Measurements from ENCODE around the gene RELN.

RELN gene

GRCh38 chr7:103690242-103690974 lies 299.1 kb downstream of the RELN start:
- no peak for TF ChIP-seq CTCF (IDR thresholded peaks at IDR 0.05; ENCODE audit: low read depth, low read length)
- H3K4me3 ChIP-seq (ENCODE audit: low read depth, low read length) = no peak overlapping the region

GRCh38 chr7:103689255-103689654 lies 300.2 kb downstream of the RELN start:
- no peak for TF ChIP-seq CTCF (IDR thresholded peaks at IDR 0.05; ENCODE audit: low read depth, low read length)

GRCh38 chr7:103687951-103688350 lies 301.5 kb downstream of the RELN start:
- no peak overlapping the region for H3K4me3 ChIP-seq (ENCODE audit: low read depth, low read length)
- TF ChIP-seq CTCF (IDR thresholded peaks at IDR 0.05; ENCODE audit: low read depth, low read length) = no peak

More at GRCh38 chr7:103689255-103689654, 300.2 kb downstream of the RELN start:
- no peak overlapping the region for H3K4me3 ChIP-seq (ENCODE audit: low read depth, low read length)

GRCh38 chr7:103687272-103687671 lies 302.2 kb downstream of the RELN start:
- no peak for TF ChIP-seq CTCF (IDR thresholded peaks at IDR 0.05; ENCODE audit: low read depth, low read length)

GRCh38 chr7:103686763-103687162 lies 302.7 kb downstream of the RELN start:
- H3K4me3 ChIP-seq (ENCODE audit: low read depth, low read length) = no peak overlapping the region
- no peak for TF ChIP-seq CTCF (IDR thresholded peaks at IDR 0.05; ENCODE audit: low read depth, low read length)

More at GRCh38 chr7:103687272-103687671, 302.2 kb downstream of the RELN start:
- H3K4me3 ChIP-seq (ENCODE audit: low read depth, low read length) = no peak overlapping the region

- no peak overlapping the region for H3K4me3 ChIP-seq (ENCODE audit: low read depth, low read length)
- TF ChIP-seq CTCF (IDR thresholded peaks at IDR 0.05; ENCODE audit: low read depth, low read length) = no peak
Observed at GRCh38 chr7:103686064-103686463, 303.4 kb downstream of the RELN start.

GRCh38 chr7:103685646-103686045 lies 303.8 kb downstream of the RELN start:
- no peak overlapping the region for H3K4me3 ChIP-seq (ENCODE audit: low read depth, low read length)
- TF ChIP-seq CTCF (IDR thresholded peaks at IDR 0.05; ENCODE audit: low read depth, low read length) = no peak
